CD4-positive, alpha-beta T cell treated with Interleukin-15 for 4 hours (primary cell): ENCODE results near the gene SLC15A3.
"Not testable (repeated sequence)": the region's sequence is repeated elsewhere in the genome, so short reads cannot be mapped to it uniquely, and the experiment has no call there.

ENCODE experiments used
- DNase-seq: peaks from one replicate; pipeline ENCODE4 v3.0.0-alpha.2; 2020; ENCODE audit warnings: low spot score

Gene SLC15A3

DNA sequence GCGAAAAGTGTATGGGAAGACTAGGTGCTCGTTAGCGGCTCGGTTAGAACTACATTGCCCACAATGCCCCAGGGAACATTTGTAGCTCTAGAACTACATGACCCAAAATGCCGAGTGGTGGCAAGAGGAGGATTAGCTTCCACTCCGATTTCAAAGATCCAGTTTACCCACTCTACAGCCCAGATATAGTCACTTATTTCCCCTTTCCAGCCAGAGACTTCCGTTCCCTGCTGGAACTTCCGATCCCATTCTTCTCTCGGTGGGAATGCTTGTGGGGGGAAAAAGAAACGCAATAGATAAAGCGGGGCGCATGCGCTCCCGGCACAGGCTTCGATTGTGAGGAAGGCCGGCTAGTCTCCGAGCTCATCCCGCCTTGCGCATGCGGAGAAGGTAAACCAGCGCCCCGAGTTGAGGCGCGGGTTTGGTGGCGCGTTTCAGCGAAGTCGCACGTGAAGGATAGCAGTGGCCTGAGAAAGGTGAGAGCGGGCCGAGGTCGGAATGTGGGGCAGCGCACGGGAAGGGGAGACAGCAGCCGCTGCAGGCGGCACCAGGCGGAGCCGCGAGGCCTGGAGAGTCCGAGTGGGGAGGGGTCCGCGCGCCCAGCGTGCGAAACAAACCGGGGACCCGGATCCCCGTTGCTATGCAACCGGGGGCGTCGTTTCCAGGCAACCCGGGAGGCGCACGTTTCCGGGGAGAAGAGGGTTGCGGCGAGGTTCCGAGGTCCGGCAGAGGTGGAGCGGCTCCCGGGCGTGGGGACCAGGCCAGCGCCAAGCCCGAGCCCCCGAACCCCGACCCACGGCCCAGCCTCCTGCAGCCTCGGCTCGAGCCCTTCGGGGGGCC is 38.0 kb downstream of the SLC15A3 start, which contains the start of gene TMEM109:
Gene TMEM109 (plus strand): TSS at position 366 of the 840 bp plus-strand sequence. CDS start 5,536 bp downstream, outside the sequence.
- DNase-seq: peak; percentile 89

- no peak for DNase-seq
Observed at GRCh38 chr11:60912851-60913528, 39.0 kb downstream of the SLC15A3 start.

- peak; percentile 33 for DNase-seq
Observed at GRCh38 chr11:60912223-60912850, 39.6 kb downstream of the SLC15A3 start.

GRCh38 chr11:60910711-60911380 is 41.1 kb downstream of the SLC15A3 start:
- no peak for DNase-seq

- no peak for DNase-seq
Observed at GRCh38 chr11:60910281-60910687, 41.7 kb downstream of the SLC15A3 start.

DNA sequence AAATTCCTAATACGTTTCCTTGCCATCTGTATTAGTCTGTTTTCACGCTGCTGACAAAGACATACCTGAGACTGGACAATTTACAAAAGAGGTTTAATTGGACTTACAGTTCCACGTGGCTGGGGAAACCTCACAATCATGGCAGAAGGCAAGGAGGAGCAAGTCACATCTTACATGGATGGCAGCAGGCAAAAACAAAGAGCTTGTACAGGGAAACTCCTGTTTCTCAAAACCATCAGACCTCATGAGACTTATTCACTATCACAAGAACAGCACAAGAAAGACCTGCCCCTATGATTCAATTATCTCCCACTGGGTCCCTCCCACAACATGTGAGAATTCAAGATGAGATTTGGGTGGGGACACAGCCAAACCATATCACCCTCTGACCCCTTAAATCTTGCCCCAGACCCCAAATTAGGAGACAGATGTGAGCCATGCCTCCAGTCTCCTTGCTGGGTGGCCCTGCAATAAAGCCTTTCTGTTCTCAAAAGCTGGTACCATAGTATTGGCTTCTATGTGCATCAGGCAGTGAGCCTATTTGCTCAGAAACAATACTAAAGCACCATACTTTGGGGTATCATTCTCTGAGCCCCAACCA is 42.2 kb downstream of the SLC15A3 start:
- DNase-seq: not testable (repeated sequence)

DNA sequence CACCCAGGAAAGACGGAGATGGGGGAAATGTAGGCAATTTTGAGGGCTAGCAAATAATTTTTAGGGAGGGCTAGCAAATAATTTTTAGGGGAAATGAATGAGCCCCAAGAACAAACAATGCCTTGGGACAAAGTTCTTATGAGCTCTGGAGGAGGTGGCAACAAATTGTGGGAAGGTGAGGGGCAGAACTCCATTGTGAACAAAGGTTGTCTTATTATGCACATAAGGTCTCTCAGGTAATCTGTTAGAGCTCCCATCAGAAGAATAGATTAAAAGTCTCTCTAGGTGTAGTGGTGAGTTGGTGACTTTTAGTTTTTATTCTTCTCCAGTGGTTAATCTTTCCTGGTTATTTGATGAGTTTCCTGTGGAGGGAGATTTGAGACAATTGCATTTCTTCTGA is 43.2 kb downstream of the SLC15A3 start:
- DNase-seq: no peak

DNA sequence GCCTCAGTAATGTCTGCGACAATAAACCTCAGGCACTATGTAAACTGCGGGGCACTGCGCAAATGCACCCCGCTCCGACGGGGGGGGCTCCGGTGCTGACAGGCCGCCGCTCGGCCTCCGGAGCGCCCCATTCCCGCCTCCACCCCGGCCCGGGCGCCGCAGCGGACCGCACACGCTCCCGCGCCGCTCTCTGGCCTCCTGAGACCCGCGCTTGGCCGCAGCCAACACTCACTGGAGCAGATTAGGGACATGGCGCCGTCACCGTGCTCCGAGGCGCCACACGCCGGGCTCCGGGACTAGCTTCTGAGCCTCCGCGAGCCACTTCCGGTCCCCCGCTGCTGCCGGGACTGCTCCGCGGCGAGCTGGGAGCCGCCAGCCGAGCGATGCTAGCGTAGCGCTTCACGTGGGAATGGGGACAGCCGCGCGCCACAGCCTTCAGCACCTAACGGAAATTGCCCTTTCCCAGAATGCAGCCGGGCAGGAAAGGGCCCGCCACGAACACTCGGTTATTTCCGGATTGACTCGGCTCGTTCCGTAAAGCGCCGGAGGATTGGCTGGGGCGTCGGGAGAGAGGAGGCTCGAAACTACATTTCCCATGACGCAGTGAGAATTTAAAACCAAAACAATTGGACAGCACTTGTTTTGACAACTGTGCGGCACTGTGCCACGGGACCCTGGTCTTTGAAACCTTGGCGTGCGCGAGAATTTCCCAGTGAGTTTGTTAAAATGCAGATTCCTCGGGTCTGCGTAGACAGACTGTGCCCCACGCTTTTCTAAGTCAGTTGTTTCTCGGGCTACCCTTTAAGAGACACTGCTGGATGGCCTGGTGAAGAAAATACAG is 45.6 kb downstream of the SLC15A3 start, which contains the start of gene PRPF19:
Gene PRPF19 (minus strand): TSS at position 454 of the 841 bp plus-strand sequence. CDS start 203 bp downstream, at position 251.
- peak; percentile 100 for DNase-seq

DNA sequence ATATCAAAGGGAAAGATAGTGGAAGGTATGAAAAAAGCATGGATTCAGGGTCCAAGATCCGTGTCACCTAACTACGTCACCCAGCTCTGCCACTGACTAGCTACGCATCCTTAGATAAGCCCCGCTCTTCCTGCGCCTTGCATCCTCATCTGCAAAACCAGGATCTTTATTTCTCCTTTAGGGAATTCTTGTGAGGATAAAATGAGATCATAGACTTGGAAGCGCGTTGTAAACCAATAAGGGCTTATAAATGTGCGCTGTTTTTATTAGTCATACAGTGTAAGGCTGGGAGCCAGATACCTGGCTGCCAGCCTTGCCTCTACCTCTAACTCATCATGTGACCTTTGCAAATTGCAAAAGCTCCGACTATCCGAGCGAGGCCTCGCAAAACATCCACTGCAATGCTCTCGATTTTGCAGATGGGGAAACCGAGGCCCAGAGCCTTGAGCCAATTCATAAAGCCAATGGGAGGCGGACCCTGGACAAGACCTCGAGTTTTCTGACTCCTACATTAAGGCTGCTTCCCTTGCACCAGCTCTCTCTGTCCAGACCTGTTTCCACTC is 46.3 kb downstream of the SLC15A3 start:
- peak; percentile 25 for DNase-seq

GRCh38 chr11:60905047-60905446 is 46.9 kb downstream of the SLC15A3 start:
- DNase-seq: no peak

DNA sequence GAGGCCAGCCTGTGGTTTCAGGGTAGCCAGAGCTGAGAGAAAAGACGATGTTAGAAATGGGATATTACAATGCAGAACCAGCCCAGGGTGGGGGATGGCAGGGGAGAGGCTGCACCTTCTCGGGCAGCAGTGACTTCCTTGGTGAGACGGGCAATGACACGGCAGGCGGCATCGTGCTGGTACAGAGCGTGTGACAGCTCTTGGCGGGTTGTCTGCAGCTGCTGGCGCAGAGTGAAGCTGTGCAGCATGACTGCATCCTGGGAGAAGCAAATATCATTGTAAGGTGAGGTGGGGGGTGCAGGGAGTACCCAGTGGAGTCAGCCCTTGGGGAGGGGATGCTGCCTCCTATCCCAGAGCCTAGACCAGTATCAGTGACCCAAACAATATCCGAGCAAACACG is 49.4 kb downstream of the SLC15A3 start:
- DNase-seq: no peak

GRCh38 chr11:60900673-60901404 is 51.1 kb downstream of the SLC15A3 start:
- no peak for DNase-seq

DNA sequence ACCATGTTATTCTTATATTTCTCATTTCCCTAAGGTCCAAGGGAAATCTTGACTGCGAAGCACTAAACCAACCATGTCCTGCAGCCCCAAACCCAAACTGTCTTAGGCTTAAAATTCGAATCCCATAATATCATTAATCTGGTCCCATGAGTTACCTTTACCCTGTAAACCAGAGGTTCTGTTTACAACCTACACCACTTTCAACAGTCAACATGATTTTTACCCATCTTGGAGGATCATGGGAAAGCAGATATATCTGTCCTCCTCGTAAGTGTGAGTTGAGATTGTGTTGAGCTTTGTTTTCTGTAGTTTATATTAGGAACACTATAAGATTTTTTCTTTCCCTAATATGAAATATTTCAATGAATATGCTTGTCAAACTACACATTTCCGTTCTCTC is 52.0 kb downstream of the SLC15A3 start:
- no peak for DNase-seq

GRCh38 chr11:60899046-60899936 is 52.7 kb downstream of the SLC15A3 start:
- DNase-seq: peak; percentile 56

GRCh38 chr11:60897496-60897895 is 54.5 kb downstream of the SLC15A3 start:
- no peak for DNase-seq

DNA sequence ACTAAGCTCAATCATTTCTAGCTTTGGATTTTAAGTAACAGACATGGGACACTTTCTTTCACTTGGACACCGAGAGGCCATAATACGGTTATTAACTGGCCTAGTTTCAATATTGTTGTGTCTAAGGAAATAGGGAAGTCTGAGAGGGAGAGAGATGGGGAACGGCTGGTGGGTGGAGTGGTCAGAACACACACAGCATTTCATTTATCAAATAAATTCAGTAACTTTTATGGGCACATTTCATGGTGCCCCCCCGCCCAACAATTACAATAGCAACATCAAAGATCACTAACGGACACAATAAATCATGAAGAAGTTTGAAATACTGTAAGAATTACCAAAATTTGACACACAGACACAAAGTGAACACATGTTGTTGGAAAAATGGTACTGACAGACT is 56.3 kb downstream of the SLC15A3 start:
- no peak for DNase-seq

DNA sequence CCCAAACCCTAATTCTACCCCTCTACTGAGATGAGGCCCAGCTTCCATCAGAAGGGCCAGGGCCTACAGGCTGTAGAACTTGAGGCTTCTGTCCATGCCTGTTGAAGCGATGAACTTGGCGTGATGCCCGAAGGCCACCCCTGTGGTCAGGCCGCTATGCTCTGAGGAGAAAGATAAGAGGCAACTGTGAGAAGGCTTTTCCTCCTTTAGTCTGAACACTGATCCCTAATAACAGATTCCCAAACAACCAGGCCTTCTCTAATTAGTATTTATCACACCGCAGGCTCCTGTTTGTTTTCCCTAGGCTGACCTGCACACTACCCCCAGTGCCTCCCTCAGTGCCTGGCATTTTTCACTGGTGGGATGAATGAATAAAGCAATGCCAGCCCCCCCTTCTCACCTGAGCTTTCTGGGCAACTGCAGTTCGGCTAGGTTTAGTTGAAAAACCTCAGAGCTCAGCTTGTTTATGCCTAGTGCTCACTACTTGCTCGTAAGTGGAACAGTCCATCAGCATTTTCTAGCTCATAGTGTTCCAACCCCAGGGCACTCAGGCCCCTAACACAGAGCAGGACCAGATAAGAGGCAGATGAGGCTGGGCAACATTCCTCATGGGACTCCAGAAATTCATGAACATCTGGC is 60.8 kb downstream of the SLC15A3 start:
- DNase-seq: no peak

- no peak for DNase-seq
Observed at GRCh38 chr11:60890696-60891095, 61.3 kb downstream of the SLC15A3 start.
